Measurements from ENCODE around the gene CYTL1. TPM values are rescaled to one million over a fixed set of nuclear protein-coding genes. Genes with fewer than 3 reads are reported as not detected.

Gene CYTL1
- total and polyA plus RNA-seq, 9 of the 15 experiments (the other 6 are each of a cell fraction or from before 2014, with no cell fraction given), result not detected

DNA sequence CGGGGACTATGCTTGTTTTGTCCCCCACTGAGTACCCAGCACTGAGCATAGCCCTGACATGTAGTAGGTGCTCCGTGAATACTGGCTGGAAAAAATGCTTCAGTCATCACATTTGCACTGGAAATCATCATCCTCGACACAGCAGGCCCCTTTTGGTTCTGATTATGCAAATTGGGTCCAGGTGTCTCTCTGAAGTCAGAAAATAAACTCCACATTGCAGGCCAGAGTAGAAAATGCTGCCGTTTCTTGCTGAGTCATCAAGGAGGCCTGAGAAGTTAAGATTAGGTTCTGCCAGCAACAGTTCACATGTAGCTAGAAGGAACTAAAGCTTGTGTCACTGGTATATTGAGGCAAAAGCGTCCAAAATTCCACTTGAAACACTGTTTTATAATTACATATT, 17.0 kb upstream of the CYTL1 start (continued):
- TF ChIP-seq, protein P1, sequence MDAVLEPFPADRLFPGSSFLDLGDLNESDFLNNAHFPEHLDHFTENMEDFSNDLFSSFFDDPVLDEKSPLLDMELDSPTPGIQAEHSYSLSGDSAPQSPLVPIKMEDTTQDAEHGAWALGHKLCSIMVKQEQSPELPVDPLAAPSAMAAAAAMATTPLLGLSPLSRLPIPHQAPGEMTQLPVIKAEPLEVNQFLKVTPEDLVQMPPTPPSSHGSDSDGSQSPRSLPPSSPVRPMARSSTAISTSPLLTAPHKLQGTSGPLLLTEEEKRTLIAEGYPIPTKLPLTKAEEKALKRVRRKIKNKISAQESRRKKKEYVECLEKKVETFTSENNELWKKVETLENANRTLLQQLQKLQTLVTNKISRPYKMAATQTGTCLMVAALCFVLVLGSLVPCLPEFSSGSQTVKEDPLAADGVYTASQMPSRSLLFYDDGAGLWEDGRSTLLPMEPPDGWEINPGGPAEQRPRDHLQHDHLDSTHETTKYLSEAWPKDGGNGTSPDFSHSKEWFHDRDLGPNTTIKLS (IDR thresholded peaks at IDR 0.05; ENCODE audit: borderline replicate concordance, low read depth), result no peak
- TF ChIP-seq ZNF561 (CRISPR knock-in tag; conservative IDR thresholded peaks at IDR 0.05), result no peak
- peak; percentile 94 for TF ChIP-seq TEAD4 (IDR thresholded peaks at IDR 0.05; ENCODE audit: low read length)
- TF ChIP-seq TEAD4 (CRISPR knock-in tag; IDR thresholded peaks at IDR 0.05; ENCODE audit: borderline replicate concordance), result no peak
- TF ChIP-seq ATF1 (CRISPR knock-in tag; IDR thresholded peaks at IDR 0.05), result no peak
- TF ChIP-seq ATF1 (tag; IDR thresholded peaks at IDR 0.05), result peak; percentile 50
- peak; percentile 100 for TF ChIP-seq MAFF (IDR thresholded peaks at IDR 0.05; ENCODE audit: low read length)
- TF ChIP-seq MEIS2 (IDR thresholded peaks at IDR 0.05; ENCODE audit: partially characterized antibody), result peak; percentile 60
- TF ChIP-seq, protein P2, sequence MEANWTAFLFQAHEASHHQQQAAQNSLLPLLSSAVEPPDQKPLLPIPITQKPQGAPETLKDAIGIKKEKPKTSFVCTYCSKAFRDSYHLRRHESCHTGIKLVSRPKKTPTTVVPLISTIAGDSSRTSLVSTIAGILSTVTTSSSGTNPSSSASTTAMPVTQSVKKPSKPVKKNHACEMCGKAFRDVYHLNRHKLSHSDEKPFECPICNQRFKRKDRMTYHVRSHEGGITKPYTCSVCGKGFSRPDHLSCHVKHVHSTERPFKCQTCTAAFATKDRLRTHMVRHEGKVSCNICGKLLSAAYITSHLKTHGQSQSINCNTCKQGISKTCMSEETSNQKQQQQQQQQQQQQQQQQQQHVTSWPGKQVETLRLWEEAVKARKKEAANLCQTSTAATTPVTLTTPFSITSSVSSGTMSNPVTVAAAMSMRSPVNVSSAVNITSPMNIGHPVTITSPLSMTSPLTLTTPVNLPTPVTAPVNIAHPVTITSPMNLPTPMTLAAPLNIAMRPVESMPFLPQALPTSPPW (CRISPR knock-in tag; IDR thresholded peaks at IDR 0.05), result peak; percentile 35; the same call in 1 of the 2 replicates
- TF ChIP-seq ZNF316 (IDR thresholded peaks at IDR 0.05), result peak; percentile 100
- TF ChIP-seq FOSL1 (tag; conservative IDR thresholded peaks at IDR 0.05), result peak; percentile 73
- TF ChIP-seq ATF7 (IDR thresholded peaks at IDR 0.05), result peak; percentile 57; the same call in 1 of the 2 replicates
- 0 out of 2 replicates have a peak, but pooled peaks have one; percentile 15 for TF ChIP-seq ZNF644 (tag; IDR thresholded peaks at IDR 0.05; ENCODE audit: low read depth)
- TF ChIP-seq BRF1 (IDR thresholded peaks at IDR 0.05; ENCODE audit: borderline replicate concordance, extremely low read depth, insufficient read length), result no peak
- peak; percentile 80 for TF ChIP-seq NFIC (IDR thresholded peaks at IDR 0.05)
- TF ChIP-seq HDAC3 (IDR thresholded peaks at IDR 0.05; ENCODE audit: borderline replicate concordance, partially characterized antibody), result peak; percentile 27
- TF ChIP-seq LEF1 (IDR thresholded peaks at IDR 0.05), result peak; percentile 83
- TF ChIP-seq EP300 (IDR thresholded peaks at IDR 0.05; ENCODE audit: low read length), result peak; percentile 95
- TF ChIP-seq NFE2L1 (tag; IDR thresholded peaks at IDR 0.05; ENCODE audit: borderline replicate concordance, low read depth), result peak; percentile 95
- TF ChIP-seq, protein P3, sequence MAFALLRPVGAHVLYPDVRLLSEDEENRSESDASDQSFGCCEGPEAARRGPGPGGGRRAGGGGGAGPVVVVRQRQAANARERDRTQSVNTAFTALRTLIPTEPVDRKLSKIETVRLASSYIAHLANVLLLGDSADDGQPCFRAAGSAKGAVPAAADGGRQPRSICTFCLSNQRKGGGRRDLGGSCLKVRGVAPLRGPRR (CRISPR knock-in tag; IDR thresholded peaks at IDR 0.05), result no peak
- TF ChIP-seq JUND (IDR thresholded peaks at IDR 0.05; ENCODE audit: borderline replicate concordance, low read depth, low read length), result peak; percentile 88
- peak; percentile 78; the same call in 1 of the 3 replicates for TF ChIP-seq JUND (tag; IDR thresholded peaks at IDR 0.05; ENCODE audit: borderline replicate concordance, low read depth, low read length)
- TF ChIP-seq MAFG (tag; conservative IDR thresholded peaks at IDR 0.05), result peak; percentile 100
- TF ChIP-seq GABPB1 (CRISPR knock-in tag; IDR thresholded peaks at IDR 0.05), result no peak
- TF ChIP-seq IFI16 (CRISPR knock-in tag; IDR thresholded peaks at IDR 0.05), result no peak
- TF ChIP-seq JUN (IDR thresholded peaks at IDR 0.05; ENCODE audit: borderline replicate concordance, low read depth, low read length), result peak; percentile 61; the same call in 1 of the 2 replicates
- TF ChIP-seq JUN (CRISPR knock-in tag; IDR thresholded peaks at IDR 0.05; ENCODE audit: borderline replicate concordance), result no peak
- no peak for TF ChIP-seq ZNF165 (CRISPR knock-in tag; IDR thresholded peaks at IDR 0.05; ENCODE audit: borderline replicate concordance)
- TF ChIP-seq BCL6 (CRISPR knock-in tag; IDR thresholded peaks at IDR 0.05), result no peak
- TF ChIP-seq NR2C1 (IDR thresholded peaks at IDR 0.05), result no peak
- TF ChIP-seq NR2C1 (tag; IDR thresholded peaks at IDR 0.05), result 0 out of 2 replicates have a peak, but pooled peaks have one; percentile 15
